ENCODE data around the gene LMBR1L. TPM values are rescaled to one million over a fixed set of nuclear protein-coding genes. Genes with fewer than 3 reads are reported as not detected.
A peak's percentile ranks its signal among the peaks of the same experiment; 100 is the strongest.

Gene LMBR1L
- total and polyA plus RNA-seq, 11 donors = 10.4 to 43.5 (median 26.6) TPM

GRCh38 chr12:49093792-49094159 lies 16.9 kb downstream of the LMBR1L start:
- peaks cover 0 to 62% (median 35%) of the 10 kb centered on the region in 9 donors for H3K27me3 ChIP-seq
- peak overlapping the region in 11 of 12 donors; percentile 2 to 52 (median 39) for H3K4me3 ChIP-seq
- WGBS, 4 donors = 4 to 11% (median 7%) methylated on average over 9 of the region's 9 CpGs
- DNase-seq (peak in 4 of 5 donors; percentile 47 to 58 (median 52)), ATAC-seq (peak in 3 of 4 donors; percentile 5 to 54 (median 13))
- H3K36me3 ChIP-seq = peaks cover 0 to 32% (median 27%) of the 10 kb centered on the region in 9 donors
- H3K27ac ChIP-seq = peak overlapping the region in 3 of 12 donors; percentile 10 to 56 (median 27)
- H3K4me1 ChIP-seq = peaks cover 10 to 65% (median 50%) of the 10 kb centered on the region in 12 donors
- H3K9me3 ChIP-seq = no peaks in the 10 kb centered on the region
- intact Hi-C loops (cut with DNase I) = loop anchor here in 1 of 10 donors (2.0 kb wide), 1 partner anchor 35 kb away; no protein-coding TSS in a partner anchor
- TF ChIP-seq CTCF (IDR thresholded peaks at IDR 0.05) (no peak), POLR2A (IDR thresholded peaks at IDR 0.05) (no peak)

- Histone ChIP-seq H3K36me3 (peaks cover 0 to 24% (median 18%) of the 10 kb centered on the region in 9 donors), H3K4me1 (peaks cover 10 to 72% (median 57%) of the 10 kb centered on the region in 12 donors), H3K9me3 (no peaks in the 10 kb centered on the region), H3K27ac (peak overlapping the region in 3 of 12 donors; percentile 35 to 56 (median 50)), H3K4me3 (peak overlapping the region in 9 of 12 donors; percentile 31 to 52 (median 46)), H3K27me3 (peaks cover 0 to 66% (median 35%) of the 10 kb centered on the region in 9 donors)
- TF ChIP-seq POLR2A (IDR thresholded peaks at IDR 0.05) = no peak
- no peak for TF ChIP-seq CTCF (IDR thresholded peaks at IDR 0.05)
- 63 to 80% (median 66%) methylated on average over 4 of the region's 4 CpGs for WGBS, 4 donors
- intact Hi-C loops (cut with DNase I) = no loop called here
- DNase-seq (no peak), ATAC-seq (no peak)
These were observed 17.7 kb downstream of the LMBR1L start for GRCh38 chr12:49092816-49093406.

GRCh38 chr12:49092086-49092815 lies 18.4 kb downstream of the LMBR1L start:
- H3K27me3 ChIP-seq = peaks cover 0 to 66% (median 35%) of the 10 kb centered on the region in 9 donors

More at GRCh38 chr12:49092086-49092815, 18.4 kb downstream of the LMBR1L start:
- peaks cover 0 to 18% (median 11%) of the 10 kb centered on the region in 9 donors for H3K36me3 ChIP-seq
- ATAC-seq (peak in 1 of 4 donors; percentile 23), DNase-seq (peak; percentile 43 to 65 (median 50))
- intact Hi-C loops (cut with DNase I) = no loop called here
- H3K27ac ChIP-seq = peak overlapping the region in 5 of 12 donors; percentile 18 to 50 (median 35)
- no peaks in the 10 kb centered on the region for H3K9me3 ChIP-seq
- H3K4me1 ChIP-seq = peaks cover 10 to 74% (median 57%) of the 10 kb centered on the region in 12 donors
- peak in 10 of 12 donors; percentile 11 to 50 (median 22) for TF ChIP-seq CTCF (IDR thresholded peaks at IDR 0.05)
- TF ChIP-seq POLR2A (IDR thresholded peaks at IDR 0.05) = no peak
- WGBS, 4 donors = 5 to 12% (median 8%) methylated on average over 21 to 32 of the region's 32 CpGs
- H3K4me3 ChIP-seq = peak overlapping the region in 11 of 12 donors; percentile 8 to 48 (median 43)
